ENCODE data around the gene JTB. TPM values are rescaled to one million over a fixed set of nuclear protein-coding genes. Genes with fewer than 3 reads are reported as not detected.

JTB gene
- total RNA-seq, 1 donor: 162 TPM

- Histone ChIP-seq H4K20me1 (ENCODE audit: insufficient read depth, low read length) (no peaks in the 10 kb centered on the region), H3K4me3 (ENCODE audit: insufficient read depth, low read length) (no peak overlapping the region), H3K27me3 (ENCODE audit: insufficient read depth, low read length) (no peaks in the 10 kb centered on the region), H3K36me3 (ENCODE audit: insufficient read depth, low read length) (peaks cover 19% of the 10 kb centered on the region), H3K9me3 (ENCODE audit: low read depth, low read length) (no peaks in the 10 kb centered on the region), H3K27ac (ENCODE audit: low read depth, low read length) (peak overlapping the region; percentile 90), H3K4me2 (ENCODE audit: insufficient read depth, low read length) (no peak overlapping the region), H3K79me2 (ENCODE audit: insufficient read depth, low read length) (peaks cover 29% of the 10 kb centered on the region), H2AFZ (ENCODE audit: low read length) (no peak overlapping the region), H3K4me1 (ENCODE audit: insufficient read depth, low read length) (peaks cover 12% of the 10 kb centered on the region)
- no peak for TF ChIP-seq CTCF (IDR thresholded peaks at IDR 0.05; ENCODE audit: extremely low read depth, low read depth, low read length)
- peak; percentile 88 for DNase-seq (ENCODE audit: insufficient read length, low spot score, missing footprints)
Measured at GRCh38 chr1:153944005-153944826, 33.3 kb downstream of the JTB start.

- Histone ChIP-seq H3K9me3 (ENCODE audit: low read depth, low read length) (no peaks in the 10 kb centered on the region), H3K4me1 (ENCODE audit: insufficient read depth, low read length) (peaks cover 12% of the 10 kb centered on the region), H3K4me3 (ENCODE audit: insufficient read depth, low read length) (no peak overlapping the region), H4K20me1 (ENCODE audit: insufficient read depth, low read length) (no peaks in the 10 kb centered on the region), H3K79me2 (ENCODE audit: insufficient read depth, low read length) (peaks cover 29% of the 10 kb centered on the region), H2AFZ (ENCODE audit: low read length) (no peak overlapping the region), H3K27me3 (ENCODE audit: insufficient read depth, low read length) (no peaks in the 10 kb centered on the region), H3K36me3 (ENCODE audit: insufficient read depth, low read length) (peaks cover 21% of the 10 kb centered on the region), H3K27ac (ENCODE audit: low read depth, low read length) (no peak overlapping the region), H3K4me2 (ENCODE audit: insufficient read depth, low read length) (no peak overlapping the region)
- peak; percentile 68 for DNase-seq (ENCODE audit: insufficient read length, low spot score, missing footprints)
- no peak for TF ChIP-seq CTCF (IDR thresholded peaks at IDR 0.05; ENCODE audit: extremely low read depth, low read depth, low read length)
Measured at GRCh38 chr1:153942766-153943549, 34.5 kb downstream of the JTB start.

- Histone ChIP-seq H3K4me3 (ENCODE audit: insufficient read depth, low read length) (no peak overlapping the region), H2AFZ (ENCODE audit: low read length) (no peak overlapping the region), H3K36me3 (ENCODE audit: insufficient read depth, low read length) (peaks cover 29% of the 10 kb centered on the region), H3K79me2 (ENCODE audit: insufficient read depth, low read length) (peaks cover 29% of the 10 kb centered on the region), H3K9me3 (ENCODE audit: low read depth, low read length) (no peaks in the 10 kb centered on the region), H4K20me1 (ENCODE audit: insufficient read depth, low read length) (no peaks in the 10 kb centered on the region), H3K27me3 (ENCODE audit: insufficient read depth, low read length) (no peaks in the 10 kb centered on the region), H3K27ac (ENCODE audit: low read depth, low read length) (no peak overlapping the region), H3K4me1 (ENCODE audit: insufficient read depth, low read length) (peaks cover 11% of the 10 kb centered on the region), H3K4me2 (ENCODE audit: insufficient read depth, low read length) (no peak overlapping the region)
- peak; percentile 79 for DNase-seq (ENCODE audit: insufficient read length, low spot score, missing footprints)
- no peak for TF ChIP-seq CTCF (IDR thresholded peaks at IDR 0.05; ENCODE audit: extremely low read depth, low read depth, low read length)
Measured at GRCh38 chr1:153941826-153942725, 35.4 kb downstream of the JTB start.
